ENCODE measurements around the gene ACKR2.
A peak's percentile ranks its signal among the peaks of the same experiment; 100 is the strongest.
"Not testable (repeated sequence)": the region's sequence is repeated elsewhere in the genome, so short reads cannot be mapped to it uniquely, and the experiment has no call there.

Gene ACKR2

DNA sequence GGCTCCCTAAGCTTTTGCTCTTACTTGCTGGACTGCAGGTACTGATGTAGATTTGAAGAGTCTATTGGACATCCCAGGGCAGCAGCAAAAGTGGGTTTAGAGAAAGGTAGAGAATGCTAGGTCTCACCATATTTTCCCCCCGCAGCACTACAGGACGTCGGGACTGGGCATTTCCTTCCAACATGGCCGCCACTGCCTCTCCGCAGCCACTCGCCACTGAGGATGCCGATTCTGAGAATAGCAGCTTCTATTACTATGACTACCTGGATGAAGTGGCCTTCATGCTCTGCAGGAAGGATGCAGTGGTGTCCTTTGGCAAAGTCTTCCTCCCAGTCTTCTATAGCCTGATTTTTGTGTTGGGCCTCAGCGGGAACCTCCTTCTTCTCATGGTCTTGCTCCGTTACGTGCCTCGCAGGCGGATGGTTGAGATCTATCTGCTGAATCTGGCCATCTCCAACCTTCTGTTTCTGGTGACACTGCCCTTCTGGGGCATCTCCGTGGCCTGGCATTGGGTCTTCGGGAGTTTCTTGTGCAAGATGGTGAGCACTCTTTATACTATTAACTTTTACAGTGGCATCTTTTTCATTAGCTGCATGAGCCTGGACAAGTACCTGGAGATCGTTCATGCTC is 55.2 kb downstream of the ACKR2 start:
- DNase-seq, result no peak

DNA sequence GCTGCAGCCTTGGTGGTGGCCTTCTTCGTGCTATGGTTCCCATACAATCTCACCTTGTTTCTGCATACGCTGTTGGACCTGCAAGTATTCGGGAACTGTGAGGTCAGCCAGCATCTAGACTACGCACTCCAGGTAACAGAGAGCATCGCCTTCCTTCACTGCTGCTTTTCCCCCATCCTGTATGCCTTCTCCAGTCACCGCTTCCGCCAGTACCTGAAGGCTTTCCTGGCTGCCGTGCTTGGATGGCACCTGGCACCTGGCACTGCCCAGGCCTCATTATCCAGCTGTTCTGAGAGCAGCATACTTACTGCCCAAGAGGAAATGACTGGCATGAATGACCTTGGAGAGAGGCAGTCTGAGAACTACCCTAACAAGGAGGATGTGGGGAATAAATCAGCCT is 56.0 kb downstream of the ACKR2 start:
- DNase-seq, result no peak

DNA sequence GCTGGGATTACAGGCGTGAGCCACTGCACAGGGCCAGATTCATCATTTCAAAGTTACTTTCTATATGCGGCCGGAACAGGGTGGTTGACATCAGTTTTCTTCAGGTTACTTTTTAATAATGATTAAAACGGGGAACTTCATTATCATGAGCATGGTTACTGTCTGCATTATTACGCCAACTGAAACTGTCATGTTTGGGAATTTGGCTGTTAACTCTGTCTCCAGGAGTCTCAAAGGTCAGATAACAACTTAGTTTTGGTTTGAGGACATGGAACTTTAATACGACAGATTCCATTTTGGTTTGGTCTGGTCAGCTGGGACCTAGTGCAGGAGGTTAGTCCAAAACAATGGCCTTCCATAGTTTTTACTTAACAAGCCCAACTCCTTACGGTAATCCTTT is 57.9 kb downstream of the ACKR2 start:
- no peak for DNase-seq

DNA sequence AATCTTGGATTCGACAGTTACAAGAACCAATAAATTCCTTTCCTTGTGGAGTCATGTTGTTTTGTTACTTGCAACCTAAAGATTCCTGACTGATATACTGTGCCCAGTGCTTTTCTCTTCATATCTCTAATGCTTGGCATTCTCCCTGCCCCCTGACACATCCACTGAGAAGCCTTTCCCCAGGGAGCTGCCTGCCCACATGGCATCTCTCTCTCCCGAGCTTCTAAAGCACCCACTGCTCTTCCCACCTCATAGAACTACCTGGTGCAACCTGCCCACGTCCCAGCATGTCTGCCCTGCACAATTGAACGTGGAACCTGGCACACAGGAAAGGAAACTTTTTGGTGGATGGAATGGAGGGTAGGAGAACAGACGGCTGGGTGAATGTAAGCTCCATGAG is 59.6 kb downstream of the ACKR2 start:
- no peak for DNase-seq

DNA sequence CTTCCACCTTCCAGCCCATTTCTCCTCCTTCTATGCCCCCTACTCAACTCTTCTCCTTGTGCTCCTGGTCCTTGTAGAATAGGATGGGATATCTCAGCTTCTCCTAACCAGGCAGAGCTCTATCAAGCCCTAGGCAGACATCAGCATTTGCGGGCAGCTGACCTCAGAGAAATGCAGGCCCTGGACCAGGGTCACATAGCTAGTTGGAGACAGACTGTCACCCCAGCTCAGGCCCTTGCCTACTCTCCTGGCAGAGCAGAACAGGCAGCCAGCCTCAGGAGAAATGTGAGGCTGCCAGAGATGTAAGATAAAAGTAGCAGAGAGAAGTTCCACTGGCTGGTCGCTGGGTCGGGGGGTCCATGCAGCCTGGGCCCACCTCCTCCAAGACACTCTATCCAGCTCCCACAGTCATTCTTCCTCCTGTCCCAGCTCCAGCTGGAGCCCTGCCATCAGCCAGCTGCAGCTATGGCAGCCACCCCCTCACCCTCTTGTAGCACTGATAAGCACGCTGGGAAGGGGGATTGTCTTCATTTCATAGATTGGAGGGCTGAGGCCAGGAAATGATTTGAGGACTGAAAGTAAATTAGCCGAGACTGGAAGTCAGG is 62.4 kb downstream of the ACKR2 start:
- no peak for DNase-seq

DNA sequence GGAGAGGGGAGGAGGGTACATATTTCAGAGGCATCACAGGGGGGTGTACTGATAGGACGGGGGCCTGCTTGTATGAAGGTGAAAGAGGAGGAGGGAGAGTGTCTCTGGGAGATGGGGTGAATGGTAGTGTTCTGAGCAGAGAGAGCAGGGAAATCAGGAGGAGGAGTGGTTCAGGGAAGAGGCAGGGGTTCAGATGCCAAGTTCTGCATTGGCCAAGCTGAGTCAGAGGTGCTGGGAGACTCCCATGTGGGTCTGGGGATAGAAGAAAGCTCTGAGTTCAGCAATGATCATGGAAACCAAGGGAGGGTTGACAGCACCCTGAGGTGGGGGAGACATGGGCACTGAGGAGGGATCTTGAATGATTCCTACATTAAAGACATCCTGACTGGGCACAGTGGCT is 63.5 kb downstream of the ACKR2 start:
- no peak for DNase-seq

DNA sequence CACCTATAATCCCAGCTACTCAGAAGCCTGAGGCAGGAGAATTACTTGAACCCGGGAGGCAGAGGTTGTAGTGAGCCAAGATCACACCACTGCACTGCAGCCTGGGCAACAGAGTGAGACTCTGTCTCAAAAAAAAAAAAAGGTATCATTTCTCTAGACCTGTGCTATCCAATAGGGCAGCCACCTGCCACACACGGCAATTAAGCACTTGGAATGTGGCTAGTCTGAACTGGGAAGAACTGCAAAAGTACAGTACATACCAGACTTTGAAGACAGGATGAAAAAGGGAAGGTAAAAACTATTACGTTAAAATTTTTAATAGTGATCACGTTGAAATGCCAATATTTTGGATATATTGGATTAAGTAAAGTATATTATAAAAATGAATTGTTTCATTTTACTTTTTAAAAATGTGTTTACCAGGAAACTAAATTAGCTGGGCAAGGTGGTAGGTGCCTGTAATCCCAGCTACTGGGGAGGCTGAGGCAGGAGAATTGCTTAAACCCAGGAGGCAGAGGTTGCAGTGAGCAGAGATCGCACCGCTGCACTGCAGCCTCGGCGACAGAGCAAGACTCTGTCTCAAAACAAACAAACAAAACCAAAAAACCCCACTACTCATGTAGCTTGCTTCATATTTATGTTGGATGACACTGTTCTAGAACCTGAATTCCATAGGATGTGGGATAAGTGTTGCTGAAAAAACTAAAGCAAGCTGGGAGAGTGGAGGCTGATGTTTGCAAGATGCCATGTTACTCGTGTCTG is 64.2 kb downstream of the ACKR2 start:
- DNase-seq, result no peak

DNA sequence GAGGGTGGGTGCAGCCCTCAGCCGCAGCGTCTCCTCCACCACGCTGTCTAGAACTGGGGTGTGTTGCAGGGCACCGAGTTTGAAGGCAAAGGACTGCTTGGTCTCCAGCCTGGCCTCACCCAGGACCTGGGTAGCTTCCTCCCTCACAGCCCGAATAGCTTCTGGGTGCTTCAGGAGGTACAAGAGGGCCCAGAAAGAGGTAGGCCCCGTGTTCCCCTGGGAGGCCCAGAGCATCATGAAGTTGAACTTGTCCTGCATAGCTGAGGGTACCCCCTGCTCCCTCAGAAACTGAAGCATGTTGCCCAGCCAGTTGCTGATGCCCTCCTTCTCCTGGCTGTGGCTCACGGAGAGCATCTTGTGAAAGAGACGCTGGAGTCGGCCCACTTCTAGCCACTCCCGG is 65.5 kb downstream of the ACKR2 start:
- DNase-seq, result no peak

DNA sequence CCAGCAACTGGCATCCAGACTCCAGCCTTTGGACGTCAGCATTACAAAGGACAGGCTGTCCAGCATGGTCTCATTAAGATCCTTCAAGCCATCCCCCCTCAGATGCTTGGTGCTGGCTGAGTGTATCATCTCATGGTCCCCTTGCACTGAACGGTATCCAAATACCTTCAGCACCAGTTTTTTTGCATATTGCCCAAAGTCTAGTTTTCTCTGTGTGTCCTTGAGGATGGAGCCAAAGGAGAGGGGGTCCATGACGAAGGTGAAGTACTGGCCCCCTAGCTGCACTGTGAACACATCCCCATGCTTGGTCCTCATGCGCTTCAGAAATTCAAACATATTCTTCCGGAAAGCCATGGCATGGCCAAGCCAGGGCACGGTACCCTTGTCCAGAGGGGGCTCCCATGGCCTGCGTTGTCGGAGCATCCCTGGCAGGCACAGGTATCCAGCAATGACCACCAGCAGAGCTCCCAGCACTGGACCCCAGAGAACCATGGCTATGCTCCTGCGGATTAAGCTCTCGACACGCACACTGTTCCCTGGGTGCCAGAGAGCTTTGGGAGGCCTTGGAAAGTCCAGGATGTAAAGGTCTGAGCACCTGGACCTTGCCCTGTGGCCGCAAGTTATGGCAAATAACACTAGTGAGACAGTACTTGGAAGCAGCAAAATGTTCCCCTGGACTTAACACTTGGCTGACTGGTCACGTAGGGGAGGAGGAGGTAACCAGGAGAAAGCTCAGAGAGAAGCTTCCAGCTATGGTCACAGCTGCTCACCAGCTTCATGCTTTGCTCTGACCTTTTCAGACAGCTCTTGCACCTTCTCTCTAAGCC is 66.3 kb downstream of the ACKR2 start, which contains the start of gene CYP8B1:
CYP8B1 (minus strand) TSS at position 555 of the 827 bp plus-strand sequence; CDS start at position 492, 63 bp downstream.
- DNase-seq, result no peak

DNA sequence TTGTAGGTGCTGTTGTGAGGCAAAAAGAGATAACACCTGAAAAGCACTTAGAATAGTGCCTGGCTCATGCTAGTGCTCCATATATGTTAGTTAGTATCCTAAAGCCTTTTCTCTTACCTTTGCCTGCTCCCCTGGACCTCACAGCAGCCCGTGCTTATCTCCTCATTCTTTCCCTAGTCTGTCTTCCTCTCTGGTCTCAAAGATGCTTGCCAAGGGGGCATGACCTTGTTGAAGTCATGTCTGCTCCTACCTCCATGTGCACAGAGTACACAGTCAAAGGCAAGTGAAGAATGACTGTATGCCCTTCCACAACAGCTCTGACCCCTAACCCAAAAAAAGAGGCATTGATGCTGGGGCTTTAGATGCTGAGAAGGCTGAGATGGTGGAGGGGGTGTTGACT is 67.2 kb downstream of the ACKR2 start:
- DNase-seq, result no peak

DNA sequence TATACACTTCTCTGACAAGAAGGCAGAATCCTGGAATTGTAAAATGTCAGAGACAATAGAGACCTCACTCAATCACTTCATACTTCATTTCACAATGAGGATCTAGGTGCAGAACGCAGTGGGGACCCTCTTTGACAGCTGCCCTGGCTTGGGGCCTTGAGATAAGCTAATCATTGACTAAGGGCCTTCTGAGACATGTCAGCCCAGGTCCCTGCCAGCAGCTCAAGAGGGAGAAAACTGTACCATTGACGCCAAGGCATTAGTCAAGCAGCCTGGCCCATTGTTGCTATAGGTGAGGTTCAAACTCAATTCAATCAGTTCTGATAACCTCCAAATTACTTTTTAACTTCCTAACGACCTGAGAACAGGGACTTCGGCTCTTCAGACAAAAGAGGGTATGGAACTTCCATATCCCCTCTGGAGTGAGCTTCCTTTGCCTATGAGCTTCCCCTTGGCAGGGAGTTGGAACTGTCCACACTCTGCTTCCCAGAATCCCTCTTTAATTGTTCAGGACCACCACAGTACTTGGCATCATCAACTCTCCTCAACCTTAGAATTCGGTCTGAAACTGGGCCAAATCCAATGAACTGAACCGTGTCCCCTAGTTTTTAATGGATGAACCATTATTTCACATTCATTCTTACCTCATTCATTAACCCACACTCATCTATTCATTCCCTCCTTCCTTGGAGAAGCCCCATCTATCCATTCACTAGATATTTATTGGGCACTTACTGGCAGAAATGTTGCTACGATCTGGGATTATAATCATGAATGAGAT is 67.9 kb downstream of the ACKR2 start:
- no peak for DNase-seq

DNA sequence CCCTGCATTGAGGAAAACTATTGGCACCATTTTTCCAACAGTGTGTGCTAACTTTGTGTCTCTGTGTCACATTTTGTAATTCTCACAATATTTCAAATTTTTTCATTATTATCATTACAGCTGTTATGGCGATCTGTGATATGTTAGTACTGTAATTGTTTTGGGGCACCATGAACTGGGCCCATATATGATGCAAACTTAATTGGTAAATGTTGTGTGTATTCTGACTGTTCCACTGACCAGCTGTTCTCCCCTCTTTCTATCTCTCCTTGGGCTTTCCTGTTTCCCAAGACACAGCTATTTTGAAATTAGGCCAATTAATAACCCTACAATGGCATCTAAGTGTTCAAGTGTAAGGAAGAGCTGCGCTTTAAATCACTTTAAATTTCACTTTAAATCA is 68.6 kb downstream of the ACKR2 start:
- DNase-seq, result no peak

DNA sequence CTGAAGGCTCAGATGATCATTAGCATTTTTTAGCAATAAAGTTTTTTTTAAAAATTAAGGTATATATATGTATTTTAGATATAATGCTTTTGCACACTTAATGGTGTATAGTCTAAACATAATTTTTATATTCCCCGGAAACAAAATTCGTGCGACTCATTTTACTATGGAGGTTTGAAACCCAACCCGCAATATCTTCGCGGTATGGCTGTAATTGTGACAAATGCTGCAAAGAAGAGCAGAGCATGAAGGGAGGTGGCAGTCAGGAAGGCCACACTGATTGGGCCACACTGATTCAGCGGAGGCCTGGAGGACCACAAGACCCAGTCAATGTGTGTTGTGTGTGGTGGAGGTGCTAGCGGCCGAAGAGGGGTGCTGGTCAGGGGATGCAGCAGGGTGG is 70.9 kb downstream of the ACKR2 start:
- no peak for DNase-seq

DNA sequence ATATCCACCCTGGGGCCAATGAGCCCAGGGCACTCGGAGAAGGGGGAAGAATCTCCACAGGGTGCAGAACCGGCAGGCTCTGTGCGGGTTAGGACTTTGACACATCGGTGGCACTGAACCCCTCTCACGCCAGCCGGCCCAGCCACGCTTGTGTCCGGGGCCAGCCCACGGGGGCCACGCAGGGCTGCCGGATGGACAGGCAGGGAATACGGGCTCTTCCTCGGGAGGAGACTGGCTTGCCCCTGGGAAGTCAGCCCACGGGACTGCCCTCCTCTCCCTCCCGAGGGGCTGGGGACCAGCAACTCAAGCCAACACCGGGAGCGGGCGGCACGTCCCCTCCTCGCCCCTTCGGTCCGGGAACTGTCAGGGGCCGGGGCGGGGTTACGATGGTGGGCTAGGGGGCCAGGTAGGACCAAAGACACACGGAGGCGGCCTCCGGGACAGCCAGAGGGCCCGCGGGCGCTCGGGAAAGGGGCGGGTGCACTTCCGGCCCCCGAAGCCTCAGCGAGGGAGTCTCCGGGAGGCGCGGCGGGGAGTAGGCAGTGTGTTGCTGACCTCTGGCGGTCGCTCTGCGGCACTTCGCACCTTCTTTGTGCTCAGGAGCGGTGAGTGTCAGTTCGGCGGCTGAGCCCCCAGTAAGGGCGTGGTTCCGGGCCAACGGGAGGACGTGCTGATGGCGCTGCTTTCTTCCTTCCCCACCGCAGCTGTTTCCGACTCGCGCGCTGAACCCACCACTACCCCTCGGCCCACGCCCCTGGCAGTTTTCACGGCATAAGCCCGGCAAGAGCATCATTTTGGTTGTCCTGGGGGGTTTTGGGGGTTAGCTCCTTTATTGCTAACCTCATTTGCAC is 71.6 kb downstream of the ACKR2 start:
- peak; percentile 93 for DNase-seq

DNA sequence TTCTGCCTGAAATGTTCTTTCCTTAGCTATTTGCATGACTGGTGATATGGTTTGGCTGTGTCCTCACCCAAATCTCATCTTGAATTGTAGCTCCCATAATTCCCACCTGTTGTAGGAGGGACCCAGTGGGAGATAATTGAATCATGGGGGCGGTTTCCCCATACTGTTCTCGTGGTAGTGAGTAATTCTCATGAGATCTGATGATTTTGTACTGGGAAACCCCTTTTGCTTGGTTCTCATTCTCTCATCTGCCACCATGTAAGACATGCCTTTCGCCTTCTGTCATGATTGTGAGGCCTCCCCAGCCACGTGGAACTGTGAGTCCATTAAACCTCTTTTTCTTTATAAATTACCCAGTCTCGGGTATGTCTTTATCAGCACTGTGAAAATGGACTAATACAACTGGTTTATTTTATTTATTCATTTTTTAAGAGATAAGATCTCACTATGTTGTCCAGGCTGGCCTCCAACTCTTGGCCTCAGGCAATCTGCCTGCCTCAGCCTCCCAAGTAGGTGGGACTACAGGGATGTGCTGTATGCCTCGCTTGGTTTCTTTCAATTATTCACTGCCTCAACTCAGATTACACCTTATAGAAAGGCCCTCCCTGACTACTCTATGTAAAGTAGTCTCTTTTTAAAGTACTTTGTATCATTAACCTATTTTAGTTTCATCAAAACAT is 74.1 kb downstream of the ACKR2 start:
- not testable (repeated sequence) for DNase-seq

DNA sequence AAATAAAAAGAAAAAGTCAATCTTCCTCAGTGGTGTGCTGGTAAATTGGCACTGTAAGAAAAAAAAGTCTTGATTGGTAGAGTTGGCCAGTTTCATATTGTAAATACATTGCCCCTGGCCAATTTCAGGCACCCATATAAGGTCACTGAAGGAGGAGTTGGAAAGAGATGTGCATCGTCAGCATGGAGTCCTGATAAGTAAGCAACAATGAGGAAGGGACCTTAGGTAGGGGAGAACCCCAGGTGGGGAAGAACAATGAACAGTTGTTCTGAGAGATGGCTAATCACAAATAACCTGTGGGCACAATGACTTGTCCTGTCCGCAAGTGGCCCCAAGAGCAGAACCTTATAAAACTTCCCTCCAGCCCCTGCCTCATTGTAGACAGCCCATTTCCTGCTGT is 75.1 kb downstream of the ACKR2 start:
- no peak for DNase-seq

DNA sequence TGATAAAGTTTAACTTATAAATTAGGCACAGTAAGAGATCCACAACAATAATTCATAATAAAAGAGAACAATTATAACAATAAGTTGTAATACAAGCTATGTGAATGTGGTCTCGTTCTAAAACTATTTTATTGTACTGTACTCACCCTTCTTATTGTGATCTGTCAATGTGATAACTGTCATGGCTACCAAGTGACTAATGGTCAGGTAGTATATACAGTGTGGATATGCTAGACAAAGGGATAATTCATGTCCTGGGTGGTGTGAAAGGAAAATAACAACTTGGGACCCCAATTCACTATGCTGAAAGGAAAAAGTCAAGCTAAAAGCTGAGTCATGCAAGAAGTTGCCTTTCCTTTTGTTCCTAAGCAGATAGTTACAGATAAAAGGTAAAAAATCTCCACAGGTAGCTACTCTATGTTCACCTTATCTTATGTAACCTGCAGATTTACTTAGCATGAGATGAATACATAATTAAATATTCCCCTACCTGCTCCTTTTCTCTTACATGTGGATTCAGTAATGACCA is 77.1 kb downstream of the ACKR2 start:
- no peak for DNase-seq

DNA sequence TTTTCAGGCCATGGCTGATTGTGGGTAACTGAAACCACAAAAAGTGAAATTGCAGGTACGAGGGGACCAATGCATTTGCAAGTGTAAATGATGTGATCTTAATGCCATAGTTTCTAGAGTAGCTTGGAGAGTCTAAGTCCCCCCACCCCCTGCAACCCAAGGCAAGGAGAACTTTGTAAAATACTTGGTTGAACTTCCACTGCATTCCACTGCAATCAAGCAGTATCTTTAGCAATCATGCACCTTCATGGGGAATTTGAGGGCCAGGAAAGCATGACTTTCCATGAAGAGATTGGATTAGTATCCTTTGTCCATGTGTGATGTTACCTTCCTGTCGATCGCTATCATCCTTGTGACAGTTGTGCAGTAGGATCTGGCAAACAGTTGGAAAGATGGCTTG is 77.8 kb downstream of the ACKR2 start:
- DNase-seq, result no peak

DNA sequence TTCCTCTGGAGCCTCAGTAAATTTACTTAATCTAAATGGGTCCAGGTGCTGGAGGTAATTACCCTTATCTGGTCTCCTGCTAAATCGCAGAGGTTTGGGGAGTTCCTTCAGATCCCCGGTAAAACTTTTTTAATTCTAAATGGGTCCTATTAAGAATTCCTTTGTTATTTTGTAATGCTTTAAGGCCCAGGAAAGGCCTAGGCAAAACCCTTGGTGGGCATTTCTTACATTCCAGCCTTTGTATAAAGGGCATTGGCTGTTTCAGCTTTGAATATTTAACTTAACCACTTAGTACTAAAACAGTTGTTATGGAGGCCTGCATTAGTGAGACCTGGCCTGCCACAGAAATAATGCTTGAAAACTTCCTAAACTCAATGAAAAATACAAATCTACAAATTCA is 81.8 kb downstream of the ACKR2 start:
- DNase-seq, result no peak

DNA sequence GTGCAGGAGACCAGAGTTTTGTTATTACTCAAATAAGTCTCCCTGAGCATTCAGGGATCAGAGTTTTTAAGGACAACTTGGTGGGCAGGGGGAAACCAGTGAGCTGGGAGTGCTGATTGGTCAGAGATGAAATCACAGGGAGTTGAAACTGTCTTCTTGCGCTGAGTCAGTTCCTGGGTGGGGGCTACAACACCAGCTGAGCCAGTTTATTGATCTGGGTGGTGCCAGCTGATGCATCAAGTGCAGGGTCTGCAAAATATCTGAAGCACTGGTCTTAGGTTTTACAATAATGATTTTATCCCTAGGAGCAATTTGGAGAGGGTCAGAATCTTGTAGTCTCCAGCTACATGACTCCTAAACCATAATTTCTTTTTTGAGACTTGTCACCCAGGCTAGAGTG is 82.9 kb downstream of the ACKR2 start:
- DNase-seq, result no peak

DNA sequence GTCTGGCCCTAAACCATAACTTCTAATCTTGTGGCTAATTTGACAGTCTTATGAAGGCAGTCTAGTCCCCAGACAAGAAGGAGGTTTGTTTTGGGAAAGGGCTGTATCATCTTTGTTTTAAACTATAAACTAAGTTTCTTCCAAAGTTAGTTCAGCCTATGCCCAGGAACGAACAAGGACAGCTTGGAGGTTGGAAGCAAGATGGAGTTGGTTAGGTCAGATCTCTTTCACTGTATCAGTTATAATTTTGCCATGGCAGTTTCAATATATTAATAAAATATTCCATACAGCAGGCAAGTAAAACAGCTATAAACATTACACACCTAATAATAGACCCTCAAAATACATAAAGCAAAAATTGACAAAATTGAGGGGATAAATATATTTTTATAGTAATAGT is 83.6 kb downstream of the ACKR2 start:
- DNase-seq, result no peak
